Thoracic aorta (tissue), 2 donors: Measurements from ENCODE around the gene PCSK4. TPM values are rescaled to one million over a fixed set of nuclear protein-coding genes. Genes with fewer than 3 reads are reported as not detected.

ENCODE experiments used
- ATAC-seq: fragments of 150-250 bp; one replicate; pipeline ENCODE4 v1.8.0; 2017; ENCODE audit warnings: low read depth; ENCODE audit not compliant: insufficient number of reproducible peaks, low FRiP score
- DNase-seq: peaks from one replicate; pipeline ENCODE4 v3.0.0-alpha.2; 2020; ENCODE audit warnings: low spot score
- H3K27ac ChIP-seq, 2 donors: fragments of 200-600 bp; sonication (generic); 1 replicate in 1 of 2; 2 replicates in 1 of 2; pipeline ENCODE4 v1.5.1; 2016; ENCODE audit warnings: mild to moderate bottlenecking in 2 of 2, moderate library complexity in 2 of 2
- H3K27me3 ChIP-seq: fragments of 200-600 bp; sonication (generic); replicated peaks from 2 replicates; pipeline ENCODE4 v1.6.0; 2016; ENCODE audit warnings: mild to moderate bottlenecking; ENCODE audit not compliant: insufficient read depth
- H3K36me3 ChIP-seq: fragments of 200-600 bp; sonication (generic); one replicate; pipeline ENCODE4 v1.5.1; 2016
- H3K4me1 ChIP-seq, 2 donors: fragments of 200-600 bp; sonication (generic); 1 replicate in 1 of 2; 2 replicates in 1 of 2; pipeline versions ENCODE4 v1.5.1 to v1.6.0; 2016; ENCODE audit warnings: low read depth in 2 of 2, mild to moderate bottlenecking in 1 of 2; ENCODE audit not compliant: control insufficient read depth in 1 of 2
- H3K4me3 ChIP-seq: fragments of 200-600 bp; sonication (generic); 2 replicates; pipeline ENCODE4 v1.5.1; 2016; ENCODE audit warnings: mild to moderate bottlenecking
- H3K9me3 ChIP-seq: fragments of 200-600 bp; sonication (generic); 2 replicates; pipeline ENCODE4 v1.5.1; 2016
- CTCF ChIP-seq: fragments of 200-600 bp; sonication (generic); IDR thresholded peaks from one replicate; pipeline ENCODE4 v1.5.1; 2019; ENCODE audit warnings: antibody characterized with exemption
- total RNA-seq, 2 donors: library from RNA; depleted of rRNA; stranded (reverse); fragments of >200 nt; gene quantifications; one replicate each; pipeline versions ENCODE4 v1.1.0 to v1.2.3, GENCODE V29; 2016

Gene PCSK4
- total RNA-seq, 2 donors from 2014 or later: 0.56 to 0.68 TPM

- H3K27me3 ChIP-seq: no peaks in the 10 kb centered on the region
- no peak for TF ChIP-seq CTCF
- no peaks in the 10 kb centered on the region for H3K9me3 ChIP-seq
- no peak for DNase-seq
- no peak overlapping the region for H3K4me3 ChIP-seq
- no peaks in the 10 kb centered on the region for H3K4me1 ChIP-seq
- H3K27ac ChIP-seq: no peak overlapping the region
- ATAC-seq: no peak
- no peaks in the 10 kb centered on the region for H3K36me3 ChIP-seq
Observed at GRCh38 chr19:1496714-1497577, 6.8 kb upstream of the PCSK4 start.

- peaks cover 0 to 5% of the 10 kb centered on the region in 2 donors for H3K4me1 ChIP-seq
- H3K36me3 ChIP-seq: no peaks in the 10 kb centered on the region
- no peaks in the 10 kb centered on the region for H3K9me3 ChIP-seq
- no peak overlapping the region for H3K27ac ChIP-seq
- no peak for TF ChIP-seq CTCF
- H3K27me3 ChIP-seq: no peaks in the 10 kb centered on the region
- no peak overlapping the region for H3K4me3 ChIP-seq
- no peak for ATAC-seq
- DNase-seq: no peak
Observed at GRCh38 chr19:1495799-1496713, 5.9 kb upstream of the PCSK4 start.

DNA sequence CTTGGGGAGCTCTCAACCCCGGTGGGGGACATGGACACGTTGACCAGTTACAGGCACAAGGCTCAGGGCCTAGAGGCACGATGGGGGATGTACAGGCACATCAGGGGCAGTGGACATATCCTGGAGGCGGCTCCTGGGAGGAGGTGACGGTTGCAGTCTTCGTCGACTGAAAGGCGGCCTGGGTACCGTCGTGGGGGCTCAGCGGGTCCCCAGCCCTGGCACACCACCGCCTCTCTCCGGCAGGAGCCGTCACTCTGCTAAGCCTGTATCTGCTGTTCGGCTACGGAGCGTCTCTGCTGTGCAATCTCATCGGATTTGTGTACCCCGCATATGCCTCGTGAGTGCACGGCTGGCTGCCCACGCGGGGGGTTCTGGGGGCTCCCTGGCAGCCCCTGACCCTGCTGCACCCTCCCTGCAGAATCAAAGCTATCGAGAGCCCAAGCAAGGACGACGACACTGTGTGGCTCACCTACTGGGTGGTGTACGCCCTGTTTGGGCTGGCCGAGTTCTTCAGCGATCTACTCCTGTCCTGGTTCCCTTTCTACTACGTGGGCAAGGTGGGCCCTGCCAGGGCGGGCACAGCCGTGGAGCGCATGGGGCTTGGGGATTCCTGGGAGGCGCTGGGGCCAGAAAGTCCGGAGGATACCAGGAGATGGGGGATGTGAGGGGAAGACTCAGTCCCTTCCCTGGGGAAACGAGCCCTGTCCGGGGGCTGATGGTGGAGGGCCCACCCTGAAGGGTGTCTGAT lies 5.1 kb upstream of the PCSK4 start:
- TF ChIP-seq CTCF: no peak
- ATAC-seq (no peak), DNase-seq (no peak)
- no peak overlapping the region for H3K27ac ChIP-seq
- no peaks in the 10 kb centered on the region for H3K36me3 ChIP-seq
- H3K4me3 ChIP-seq: no peak overlapping the region
- no peaks in the 10 kb centered on the region for H3K9me3 ChIP-seq
- H3K27me3 ChIP-seq: no peaks in the 10 kb centered on the region
- H3K4me1 ChIP-seq: peaks cover 0 to 7% of the 10 kb centered on the region in 2 donors

- no peaks in the 10 kb centered on the region for H3K27me3 ChIP-seq
Observed at GRCh38 chr19:1494115-1494815, 4.1 kb upstream of the PCSK4 start.

More at GRCh38 chr19:1494115-1494815, 4.1 kb upstream of the PCSK4 start:
- H3K4me1 ChIP-seq: peaks cover 6 to 17% of the 10 kb centered on the region in 2 donors
- no peak for TF ChIP-seq CTCF
- no peak for DNase-seq
- H3K36me3 ChIP-seq: no peaks in the 10 kb centered on the region
- H3K9me3 ChIP-seq: no peaks in the 10 kb centered on the region
- H3K4me3 ChIP-seq: no peak overlapping the region
- ATAC-seq: no peak
- no peak overlapping the region for H3K27ac ChIP-seq
